HG02840 (cell line): ENCODE data around the gene NLRC5.
A peak's percentile ranks its signal among the peaks of the same experiment; 100 is the strongest.

Experiments
- ATAC-seq: cut with Tn5 transposase; IDR thresholded peaks from one replicate; pipeline ENCODE4 v1.9.1; 2021; ENCODE audit warnings: mild to moderate bottlenecking, moderate library complexity, moderate number of reproducible peaks; ENCODE audit not compliant: unreplicated experiment, low FRiP score

The NLRC5 gene, protein sequence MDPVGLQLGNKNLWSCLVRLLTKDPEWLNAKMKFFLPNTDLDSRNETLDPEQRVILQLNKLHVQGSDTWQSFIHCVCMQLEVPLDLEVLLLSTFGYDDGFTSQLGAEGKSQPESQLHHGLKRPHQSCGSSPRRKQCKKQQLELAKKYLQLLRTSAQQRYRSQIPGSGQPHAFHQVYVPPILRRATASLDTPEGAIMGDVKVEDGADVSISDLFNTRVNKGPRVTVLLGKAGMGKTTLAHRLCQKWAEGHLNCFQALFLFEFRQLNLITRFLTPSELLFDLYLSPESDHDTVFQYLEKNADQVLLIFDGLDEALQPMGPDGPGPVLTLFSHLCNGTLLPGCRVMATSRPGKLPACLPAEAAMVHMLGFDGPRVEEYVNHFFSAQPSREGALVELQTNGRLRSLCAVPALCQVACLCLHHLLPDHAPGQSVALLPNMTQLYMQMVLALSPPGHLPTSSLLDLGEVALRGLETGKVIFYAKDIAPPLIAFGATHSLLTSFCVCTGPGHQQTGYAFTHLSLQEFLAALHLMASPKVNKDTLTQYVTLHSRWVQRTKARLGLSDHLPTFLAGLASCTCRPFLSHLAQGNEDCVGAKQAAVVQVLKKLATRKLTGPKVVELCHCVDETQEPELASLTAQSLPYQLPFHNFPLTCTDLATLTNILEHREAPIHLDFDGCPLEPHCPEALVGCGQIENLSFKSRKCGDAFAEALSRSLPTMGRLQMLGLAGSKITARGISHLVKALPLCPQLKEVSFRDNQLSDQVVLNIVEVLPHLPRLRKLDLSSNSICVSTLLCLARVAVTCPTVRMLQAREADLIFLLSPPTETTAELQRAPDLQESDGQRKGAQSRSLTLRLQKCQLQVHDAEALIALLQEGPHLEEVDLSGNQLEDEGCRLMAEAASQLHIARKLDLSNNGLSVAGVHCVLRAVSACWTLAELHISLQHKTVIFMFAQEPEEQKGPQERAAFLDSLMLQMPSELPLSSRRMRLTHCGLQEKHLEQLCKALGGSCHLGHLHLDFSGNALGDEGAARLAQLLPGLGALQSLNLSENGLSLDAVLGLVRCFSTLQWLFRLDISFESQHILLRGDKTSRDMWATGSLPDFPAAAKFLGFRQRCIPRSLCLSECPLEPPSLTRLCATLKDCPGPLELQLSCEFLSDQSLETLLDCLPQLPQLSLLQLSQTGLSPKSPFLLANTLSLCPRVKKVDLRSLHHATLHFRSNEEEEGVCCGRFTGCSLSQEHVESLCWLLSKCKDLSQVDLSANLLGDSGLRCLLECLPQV (N-terminal part only)

DNA sequence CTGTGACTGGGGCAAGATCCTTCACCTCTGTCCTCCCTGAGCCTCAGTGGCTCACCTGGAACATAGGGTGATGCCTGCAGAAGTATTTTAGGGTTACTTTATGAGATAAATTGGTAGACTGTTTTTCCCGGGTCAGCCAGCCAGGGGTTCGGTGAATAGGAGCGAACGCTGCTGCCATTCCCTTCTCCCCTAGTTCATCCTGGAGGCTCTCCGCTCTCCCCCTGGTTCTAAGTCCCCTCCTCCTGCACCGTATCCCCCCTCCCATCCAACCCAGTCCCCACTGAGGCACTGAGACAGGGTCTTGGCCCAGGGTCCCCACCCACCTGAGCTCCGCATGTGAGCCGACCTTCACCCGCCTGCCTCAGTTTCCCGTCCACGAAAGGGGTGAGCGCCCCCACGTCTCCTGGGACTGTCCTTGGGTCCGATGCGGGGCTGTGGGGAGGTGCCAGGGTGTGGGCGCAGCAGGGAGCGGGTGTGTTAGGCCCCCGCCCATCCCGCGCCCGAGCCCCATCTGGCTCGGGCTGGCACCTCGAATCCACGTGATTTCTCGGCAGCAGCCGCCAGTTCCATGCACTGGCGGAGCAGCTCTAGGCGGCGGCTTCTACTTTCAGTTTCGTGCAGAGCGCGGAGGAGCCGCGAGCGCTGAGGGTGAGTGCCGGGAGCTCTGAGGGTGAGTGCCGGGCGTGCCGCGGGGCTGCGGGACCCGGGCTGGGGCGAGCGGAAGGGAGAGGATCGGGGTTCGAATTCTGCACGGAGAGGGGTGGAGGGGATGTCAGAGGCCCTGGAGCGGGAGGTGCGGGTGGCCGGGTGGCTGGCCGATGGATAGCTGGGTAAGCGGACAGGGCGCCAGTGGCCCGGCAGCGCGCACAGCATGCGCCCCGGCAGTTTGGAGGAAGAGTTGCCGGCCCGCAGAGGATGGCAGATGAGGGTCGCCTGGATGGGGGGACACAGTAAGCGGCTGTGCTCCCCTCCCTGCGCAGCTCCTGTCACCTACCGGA, at the start of gene NLRC5:
Gene NLRC5, plus strand, starts transcription at position 610 of the 998 bp plus-strand sequence. CDS start 31,156 bp downstream, outside the sequence.
- peak; percentile 56 for ATAC-seq

DNA sequence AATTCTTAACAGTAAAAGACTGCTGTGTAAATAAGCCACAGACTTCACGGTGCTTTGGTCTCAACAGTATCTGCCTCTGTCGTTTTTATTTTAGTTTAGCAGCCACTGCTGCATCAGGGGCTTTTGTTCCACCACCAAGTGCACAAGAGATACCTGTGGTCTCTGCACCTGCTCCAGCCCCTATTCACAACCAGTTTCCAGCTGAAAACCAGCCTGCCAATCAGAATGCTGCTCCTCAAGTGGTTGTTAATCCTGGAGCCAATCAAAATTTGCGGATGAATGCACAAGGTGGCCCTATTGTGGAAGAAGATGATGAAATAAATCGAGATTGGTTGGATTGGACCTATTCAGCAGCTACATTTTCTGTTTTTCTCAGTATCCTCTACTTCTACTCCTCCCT, 49.6 kb upstream of the NLRC5 start:
- no peak for ATAC-seq

DNA sequence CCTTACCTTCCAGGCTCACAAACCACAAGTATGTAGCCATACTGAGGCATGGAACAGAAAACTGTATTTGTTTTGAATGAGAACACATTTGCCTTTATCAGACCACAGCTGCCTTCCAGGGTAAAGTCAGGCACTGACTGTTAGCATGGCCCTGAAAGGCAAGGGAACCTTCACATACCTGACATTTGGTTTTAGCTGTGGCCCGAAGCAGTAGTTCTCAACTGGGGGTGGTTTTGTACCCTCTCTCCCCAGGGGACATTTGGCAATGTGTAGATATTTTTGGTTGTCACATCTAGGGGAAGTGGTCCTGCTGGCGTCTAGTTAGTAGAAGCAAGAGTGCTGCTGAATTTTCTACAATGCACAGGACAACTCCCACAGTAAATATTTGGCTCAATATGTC, 48.3 kb upstream of the NLRC5 start:
- no peak for ATAC-seq

DNA sequence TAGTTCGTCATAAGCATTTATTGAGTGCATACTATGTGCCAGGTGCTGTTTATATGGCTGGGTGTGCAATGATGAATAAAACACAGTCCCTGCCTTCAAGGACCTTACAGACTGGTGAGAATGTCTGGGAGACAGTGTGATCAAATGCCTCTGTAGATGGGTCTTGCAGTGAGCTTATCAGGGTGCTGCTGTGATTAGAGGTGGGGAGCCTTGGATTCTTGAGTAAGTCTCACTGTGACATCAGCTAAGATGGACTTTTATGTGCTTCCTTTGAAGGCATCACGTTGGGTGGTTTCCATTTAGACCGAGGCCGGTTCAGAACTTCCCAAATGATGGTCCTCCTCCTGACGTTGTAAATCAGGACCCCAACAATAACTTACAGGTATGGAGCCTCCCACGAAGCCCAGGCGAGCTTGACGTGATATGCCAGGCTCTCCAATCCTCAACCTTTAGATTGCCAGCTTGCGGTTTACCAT, 47.5 kb upstream of the NLRC5 start:
- ATAC-seq, result no peak

DNA sequence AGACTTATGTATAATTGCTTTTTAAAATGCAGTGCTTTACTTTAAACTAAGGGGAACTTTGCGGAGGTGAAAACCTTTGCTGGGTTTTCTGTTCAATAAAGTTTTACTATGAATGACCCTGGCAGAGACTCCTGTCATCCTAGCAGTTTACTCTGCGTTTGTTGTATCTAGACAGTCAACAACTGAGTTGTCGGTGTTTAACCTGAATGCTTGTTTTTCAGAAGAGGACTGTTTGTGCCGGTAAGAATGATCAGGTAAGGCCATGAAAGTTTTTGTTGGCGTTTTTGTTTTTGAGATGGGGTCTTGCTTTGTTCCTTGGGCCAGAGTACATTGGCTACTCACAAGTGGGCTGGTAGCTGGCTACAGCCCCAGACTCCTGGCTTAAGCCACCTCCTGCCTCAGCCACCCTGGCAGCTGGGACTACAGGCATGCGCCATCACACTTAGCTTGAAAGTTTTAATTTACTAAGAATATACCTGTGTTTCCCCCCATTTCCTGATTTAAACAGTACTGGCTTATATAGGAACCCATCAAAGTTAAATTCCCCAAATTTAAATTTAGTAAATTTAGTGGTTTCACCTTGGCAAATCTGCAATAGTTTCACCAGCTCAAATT, 45.5 kb upstream of the NLRC5 start:
- no peak for ATAC-seq

DNA sequence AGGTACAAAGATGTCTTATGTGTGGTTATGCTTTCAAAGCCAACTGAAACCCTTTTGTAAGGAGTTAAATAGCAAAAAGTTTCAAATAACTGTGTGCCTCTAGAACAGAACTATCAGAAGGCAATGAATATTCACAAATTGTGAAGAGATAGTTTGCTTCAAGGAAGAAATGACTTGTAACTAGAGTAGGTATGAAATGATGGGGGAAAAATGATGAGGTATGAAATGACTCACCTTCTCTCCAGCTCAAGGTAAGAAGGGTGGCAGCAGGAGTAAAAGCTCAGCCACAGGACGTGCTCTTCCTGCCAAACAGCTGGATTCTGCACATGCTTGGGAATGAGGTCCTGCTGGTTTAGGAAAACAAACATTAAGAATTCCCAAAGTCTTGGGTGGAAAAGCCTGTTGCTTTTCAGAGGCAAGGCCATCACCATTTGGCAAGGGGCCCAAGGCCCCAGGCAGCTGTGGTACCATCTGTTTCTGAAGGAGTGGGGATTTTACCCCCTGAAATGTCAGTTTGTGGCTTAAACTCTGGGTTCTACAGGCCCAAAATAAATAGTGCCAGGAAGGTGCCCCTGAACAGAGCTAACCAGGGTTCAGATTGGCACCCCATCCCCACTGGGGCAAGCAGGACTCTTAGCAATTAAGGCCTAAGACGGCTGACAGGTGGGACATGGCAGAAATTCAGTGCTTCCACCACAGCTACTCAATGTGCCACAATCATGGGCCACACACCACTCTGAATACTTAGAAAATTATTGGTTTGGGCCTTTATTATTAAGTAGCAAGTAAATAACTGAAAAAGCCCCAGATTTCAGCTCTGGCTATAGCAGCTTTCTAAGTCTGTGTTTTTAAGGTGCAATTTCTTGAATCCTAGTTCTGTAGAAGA, 44.2 kb upstream of the NLRC5 start:
- ATAC-seq, result peak; percentile 39

DNA sequence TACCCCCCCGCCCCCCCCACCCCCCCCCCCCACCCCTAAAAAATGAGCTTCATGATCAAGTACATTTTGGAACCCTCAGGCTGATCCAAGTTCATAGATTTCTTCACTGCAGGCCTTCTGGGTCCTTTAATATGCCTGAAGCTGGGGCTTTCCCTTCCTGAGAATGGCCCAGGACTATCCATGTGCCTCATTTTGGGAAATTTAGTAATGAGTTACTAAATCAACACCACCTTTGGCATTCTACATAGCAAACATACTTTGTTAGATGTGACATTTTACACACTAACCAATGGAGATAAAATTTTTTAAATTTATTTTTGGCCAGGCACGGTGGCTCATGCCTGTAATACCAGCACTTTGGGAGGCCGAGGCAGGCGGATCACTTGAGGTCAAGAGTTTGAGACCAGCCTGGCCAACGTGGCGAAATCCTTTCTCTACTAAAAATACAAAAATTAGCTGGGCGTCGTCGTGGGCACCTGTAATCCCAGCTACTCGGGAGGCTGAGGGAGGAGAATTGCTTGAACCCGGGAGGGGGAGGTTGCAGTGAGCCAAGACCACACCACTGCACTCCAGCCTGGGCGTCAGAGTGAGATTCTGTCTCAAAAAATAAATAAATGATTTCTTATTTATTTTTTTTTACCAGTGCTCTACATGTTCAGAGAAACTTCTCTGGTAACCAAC, 43.4 kb upstream of the NLRC5 start:
- ATAC-seq, result no peak

DNA sequence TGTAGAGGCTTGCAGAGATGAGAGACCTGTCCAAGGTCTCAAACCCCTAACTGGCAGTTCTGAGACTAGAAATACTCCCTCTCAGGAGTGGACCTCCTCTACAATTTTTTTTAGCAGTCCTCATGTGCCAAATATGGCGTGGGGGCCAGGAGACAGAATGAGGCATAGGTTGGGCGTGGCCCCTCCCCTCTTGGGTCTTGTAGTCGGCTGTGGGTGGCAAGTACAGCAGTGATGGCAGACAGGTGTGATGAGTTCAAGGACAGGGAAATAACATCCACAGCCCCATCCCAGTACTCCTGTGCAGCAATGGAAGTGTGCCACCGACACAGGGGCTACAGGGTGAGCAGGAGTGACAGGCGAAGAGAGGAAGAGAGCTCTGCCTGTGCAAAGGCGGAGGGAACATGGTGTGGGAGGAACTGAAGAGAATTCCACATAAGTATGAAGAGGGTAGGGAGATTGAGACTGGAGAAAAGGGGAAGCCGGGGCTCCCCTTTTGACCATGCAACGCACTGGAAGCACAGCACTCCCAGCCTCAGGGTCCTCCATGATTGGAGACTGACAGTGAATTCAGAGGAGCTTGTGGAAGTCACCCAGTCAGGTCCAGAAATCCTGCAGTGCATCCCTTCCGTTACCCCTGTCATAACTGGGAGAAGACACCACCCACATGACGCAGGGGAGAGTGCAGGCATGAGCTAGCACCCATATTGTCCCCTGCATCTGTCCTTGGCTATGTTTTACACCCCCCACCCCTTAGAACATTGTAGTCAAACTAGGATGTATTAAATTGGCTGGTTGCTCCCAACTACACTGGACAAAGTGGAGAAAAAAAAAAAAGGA, 42.4 kb upstream of the NLRC5 start:
- no peak for ATAC-seq

DNA sequence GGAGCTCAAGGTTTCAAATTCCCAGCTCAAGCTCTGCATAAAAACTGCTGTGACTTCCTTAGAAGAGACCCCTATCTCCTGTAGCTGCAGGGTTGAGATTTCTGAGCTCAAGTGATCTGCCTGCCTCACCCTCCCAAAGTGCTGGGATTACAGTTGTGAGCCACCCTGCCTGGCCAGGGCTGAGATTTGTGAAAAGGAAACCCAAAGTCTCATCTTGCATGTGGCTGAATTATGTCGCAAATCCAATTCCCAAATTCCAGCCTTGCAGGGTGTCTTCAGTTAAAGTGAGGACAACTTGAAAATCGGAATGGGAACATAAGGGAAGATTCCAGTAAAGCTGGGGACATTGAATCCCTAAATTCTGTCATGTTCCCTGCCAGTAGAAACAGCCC, 41.8 kb upstream of the NLRC5 start:
- ATAC-seq, result no peak

DNA sequence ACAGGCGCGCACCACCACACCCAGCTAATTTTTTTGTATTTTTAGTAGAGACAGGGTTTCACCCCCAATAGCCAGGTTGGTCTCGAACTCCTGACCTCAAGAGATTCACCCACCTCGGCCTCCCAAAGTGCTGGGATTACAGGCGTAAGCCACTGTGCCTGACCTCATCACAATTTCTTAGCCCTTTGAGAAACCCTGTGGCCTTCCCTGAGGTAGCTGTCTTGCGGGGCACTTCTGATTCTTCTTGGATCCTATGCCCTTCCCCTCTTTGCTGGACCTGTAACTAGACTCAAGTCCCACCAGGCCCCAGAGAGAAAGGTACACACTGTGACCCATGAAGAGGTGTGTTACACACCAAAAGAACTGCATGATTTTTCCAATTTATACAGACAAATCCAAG, 41.1 kb upstream of the NLRC5 start:
- ATAC-seq, result no peak

DNA sequence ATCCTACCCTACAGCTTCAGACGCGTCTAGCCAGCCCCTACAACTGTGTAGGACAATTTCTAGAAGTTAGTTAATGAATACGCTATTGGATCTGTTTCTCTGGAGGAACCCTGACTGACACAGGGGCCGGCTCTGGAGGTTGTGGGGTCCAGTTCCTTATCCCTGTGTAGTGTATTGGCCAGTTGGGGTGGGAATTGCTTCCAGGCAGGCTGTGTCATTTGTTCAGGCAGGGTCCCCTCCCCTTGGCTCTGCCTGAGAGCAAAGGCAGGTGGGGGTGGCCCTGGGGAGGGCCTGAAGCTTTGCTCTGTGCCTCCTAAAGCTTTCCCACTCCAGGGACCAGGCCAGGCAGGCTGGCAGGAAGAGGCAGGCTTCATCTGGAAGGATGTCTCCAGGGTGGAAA, 39.3 kb upstream of the NLRC5 start:
- no peak for ATAC-seq

DNA sequence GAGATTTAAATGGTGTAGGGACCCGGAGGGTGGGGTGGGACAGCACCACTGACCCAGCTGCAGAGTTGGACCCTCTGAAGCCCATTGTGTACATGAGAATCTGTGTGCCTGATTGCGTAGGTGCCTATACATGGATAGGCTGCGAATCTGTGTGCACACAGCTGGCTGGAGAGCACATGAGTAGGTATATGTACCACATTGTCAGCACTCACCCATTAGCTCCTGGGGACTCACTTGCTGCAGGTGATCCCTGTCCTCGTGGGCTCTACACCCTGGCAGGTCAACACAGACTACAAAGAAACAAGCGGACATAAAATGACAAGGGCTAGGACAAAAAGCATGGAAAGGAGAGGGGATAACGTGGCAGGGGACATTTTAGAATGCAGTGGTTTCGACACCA, 38.9 kb upstream of the NLRC5 start:
- ATAC-seq, result no peak

DNA sequence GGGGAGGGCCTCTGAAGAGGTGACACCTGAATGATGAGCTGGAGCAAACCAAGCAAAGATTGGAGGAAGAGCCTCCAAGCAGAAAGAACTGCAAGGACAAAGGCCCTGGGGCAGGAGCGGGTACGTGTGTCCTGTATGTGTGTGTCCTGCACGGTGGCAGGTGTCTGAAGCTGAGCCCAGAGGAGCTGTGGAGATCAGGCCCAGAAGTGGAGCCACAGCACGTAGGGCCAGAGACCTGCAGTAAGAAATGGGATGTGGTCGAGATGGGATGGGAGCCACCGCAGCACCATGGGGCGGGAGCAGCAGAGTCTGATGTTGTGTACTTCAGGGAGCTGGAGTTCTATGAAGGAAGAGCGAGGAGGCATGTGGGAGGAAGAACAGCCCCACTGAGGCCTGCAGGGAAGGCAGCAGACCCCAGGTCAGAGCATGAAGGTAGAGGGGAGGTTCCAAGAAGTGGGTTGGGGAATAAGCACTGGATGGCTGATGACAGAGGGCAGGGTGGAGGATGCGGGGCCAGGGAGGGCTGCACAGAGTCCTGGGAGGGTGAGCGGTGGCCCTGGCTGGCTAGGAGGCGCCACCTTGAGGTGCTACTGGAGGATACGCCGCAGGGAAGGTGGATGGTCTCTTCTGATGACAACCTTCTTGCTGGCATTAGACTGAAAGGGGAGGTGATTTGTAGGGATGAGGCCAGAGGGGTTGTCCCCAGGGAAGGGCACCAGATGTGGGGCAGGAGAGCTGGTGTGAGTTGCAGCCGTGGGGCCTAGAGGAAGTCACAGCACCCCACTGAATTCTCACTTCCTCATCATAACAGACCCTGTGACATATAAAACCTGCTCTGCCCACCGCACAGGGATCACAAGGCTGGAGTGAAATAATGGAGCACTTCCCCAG, 38.2 kb upstream of the NLRC5 start:
- ATAC-seq, result no peak

DNA sequence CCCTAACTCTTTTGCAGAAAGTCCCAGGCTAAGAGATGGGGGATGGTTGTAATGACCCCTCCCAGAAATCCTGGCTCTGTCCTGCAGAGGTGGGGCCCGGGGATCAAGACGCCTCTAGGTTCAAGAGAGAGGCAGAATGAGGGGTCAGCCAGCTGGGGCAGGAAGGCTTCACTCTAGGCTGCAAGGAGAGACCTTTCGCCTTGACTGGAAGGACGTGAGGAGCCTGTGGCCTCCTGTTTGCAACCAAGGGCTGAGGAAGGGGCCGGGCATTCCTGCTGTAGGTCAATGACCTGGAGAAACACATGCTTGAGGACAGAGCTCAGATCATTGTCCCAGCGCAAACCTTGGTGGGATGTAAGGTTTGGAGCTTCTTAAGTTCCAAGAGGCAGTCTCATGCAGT, 36.4 kb upstream of the NLRC5 start:
- ATAC-seq, result no peak

DNA sequence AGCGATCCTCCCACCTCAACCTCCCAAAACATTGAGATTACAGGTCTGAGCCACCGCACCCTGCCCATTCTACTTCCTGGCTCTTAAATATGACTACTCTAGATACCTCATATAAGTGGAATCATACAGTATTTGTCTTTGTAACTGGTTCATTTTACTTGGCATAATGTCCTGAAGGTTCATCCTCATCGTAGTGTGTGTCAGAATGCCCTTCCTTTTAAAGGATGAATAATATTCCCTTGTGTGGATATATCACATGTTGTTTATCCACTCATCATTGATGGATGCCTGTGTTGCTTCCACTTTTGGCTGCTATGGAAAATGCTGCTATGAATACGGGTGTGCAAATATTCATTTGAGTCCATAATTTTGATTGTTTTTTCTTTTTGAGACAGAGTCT, 33.3 kb upstream of the NLRC5 start:
- ATAC-seq, result no peak

DNA sequence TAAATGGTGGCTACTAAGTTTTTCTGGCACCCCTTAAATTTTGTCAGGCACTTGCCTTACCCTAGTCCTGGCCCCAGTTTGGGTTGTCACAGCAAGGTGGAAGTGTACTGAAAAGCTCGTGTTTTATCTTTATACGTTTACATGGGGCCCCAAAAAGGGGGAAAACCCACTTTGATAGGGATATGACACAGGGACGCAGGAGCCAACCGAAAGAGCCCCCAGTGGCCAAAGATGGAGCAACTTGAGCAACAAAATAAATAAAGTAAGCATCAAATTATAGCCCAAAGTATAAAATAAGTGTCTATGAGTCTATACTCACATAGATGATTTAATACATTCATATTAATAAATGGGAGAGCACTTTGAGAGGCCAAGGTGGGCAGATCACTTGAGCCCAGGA, 32.6 kb upstream of the NLRC5 start:
- ATAC-seq, result no peak
